HG02840 (cell line): ENCODE data around the gene TADA2B.

Experiments used
- ATAC-seq: cut with Tn5 transposase; IDR thresholded peaks from one replicate; pipeline ENCODE4 v1.9.1; 2021; ENCODE audit warnings: mild to moderate bottlenecking, moderate library complexity, moderate number of reproducible peaks; ENCODE audit not compliant: unreplicated experiment, low FRiP score

TADA2B gene, protein sequence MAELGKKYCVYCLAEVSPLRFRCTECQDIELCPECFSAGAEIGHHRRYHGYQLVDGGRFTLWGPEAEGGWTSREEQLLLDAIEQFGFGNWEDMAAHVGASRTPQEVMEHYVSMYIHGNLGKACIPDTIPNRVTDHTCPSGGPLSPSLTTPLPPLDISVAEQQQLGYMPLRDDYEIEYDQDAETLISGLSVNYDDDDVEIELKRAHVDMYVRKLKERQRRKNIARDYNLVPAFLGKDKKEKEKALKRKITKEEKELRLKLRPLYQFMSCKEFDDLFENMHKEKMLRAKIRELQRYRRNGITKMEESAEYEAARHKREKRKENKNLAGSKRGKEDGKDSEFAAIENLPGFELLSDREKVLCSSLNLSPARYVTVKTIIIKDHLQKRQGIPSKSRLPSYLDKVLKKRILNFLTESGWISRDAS

DNA sequence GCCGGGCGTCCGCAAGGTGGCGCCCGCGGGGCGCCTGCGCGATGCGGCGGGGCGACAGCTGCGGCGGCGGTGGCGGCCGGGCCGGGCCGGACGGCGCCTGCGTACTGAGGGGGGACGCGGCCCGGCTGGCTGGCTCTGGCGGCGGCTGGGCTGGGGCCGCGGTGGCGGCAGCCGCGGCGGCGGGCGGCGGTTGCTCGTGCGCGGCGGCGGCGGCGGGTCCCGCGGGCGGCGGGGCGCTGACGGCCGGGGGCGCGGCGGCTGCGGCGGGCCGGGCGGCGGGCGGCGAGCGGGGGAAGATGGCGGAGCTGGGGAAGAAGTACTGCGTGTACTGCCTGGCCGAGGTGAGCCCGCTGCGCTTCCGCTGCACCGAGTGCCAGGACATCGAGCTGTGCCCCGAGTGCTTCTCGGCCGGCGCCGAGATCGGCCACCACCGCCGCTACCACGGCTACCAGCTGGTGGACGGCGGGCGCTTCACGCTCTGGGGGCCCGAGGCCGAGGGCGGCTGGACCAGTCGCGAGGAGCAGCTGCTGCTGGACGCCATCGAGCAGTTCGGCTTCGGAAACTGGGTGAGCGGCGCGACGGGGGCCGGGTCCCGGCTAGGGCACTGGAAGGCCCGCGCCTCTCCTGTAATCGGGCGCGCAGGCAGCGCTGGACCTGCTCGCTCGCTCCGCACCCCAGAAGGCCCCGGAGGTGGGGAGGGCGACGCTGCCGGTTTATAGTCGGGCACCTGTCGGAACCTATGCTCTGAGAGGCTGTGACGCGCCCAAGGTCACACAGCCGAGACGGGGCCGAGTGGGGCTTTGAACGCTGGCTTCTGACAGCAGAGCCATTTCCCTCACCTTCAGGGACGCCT is at the start of gene TADA2B:
Gene TADA2B, plus strand, starts transcription at position 89 of the 853 bp plus-strand sequence. Its CDS starts 208 bp downstream, at position 297.
- ATAC-seq, result peak; percentile 25

- ATAC-seq, result no peak
Observed at GRCh38 chr4:6996481-6996880, 46.7 kb upstream of the TADA2B start.

DNA sequence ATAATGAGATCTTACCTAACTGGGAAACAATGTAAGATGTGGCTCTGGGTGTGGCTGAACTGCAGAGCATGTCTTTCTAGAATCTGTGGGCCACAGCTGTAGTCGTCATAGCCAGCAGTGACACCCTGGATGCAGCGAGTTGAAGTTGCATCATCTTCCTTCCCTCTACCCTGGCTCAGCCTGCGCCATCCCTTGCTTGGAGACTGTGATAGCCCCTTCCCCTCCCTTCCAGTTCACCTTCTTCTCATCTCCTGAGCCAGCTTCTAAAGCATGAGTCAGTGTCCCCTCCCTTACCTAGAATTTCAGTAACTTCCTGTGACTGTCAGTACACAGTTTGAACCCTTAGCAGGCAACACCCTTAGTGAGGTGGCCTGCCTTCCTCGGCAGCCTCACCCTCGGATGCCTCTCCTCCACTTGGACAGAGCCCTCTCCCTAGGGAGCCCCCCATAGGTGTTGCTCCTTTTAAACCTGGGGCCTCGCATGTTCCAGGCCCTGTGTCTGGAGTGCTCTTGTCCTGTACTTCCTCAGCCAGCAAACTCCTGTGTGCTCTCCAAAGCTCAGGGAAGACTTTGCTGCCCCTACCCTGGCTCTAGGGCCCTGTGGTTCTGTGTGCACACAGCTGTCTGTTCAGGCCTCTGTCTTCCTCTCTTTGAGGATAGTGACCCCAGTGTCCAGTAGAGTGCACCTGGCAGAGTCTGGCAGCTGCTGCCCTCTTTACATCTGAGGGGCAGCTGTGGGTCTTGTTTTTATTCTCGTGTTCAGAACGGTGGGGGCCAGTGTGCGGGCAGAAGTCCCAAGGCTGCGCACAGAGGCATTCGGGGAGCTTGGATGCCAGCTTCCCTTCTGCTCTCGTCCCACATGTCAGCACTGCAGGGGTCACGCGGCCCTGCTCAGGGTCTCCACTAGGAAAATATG is 43.7 kb upstream of the TADA2B start:
- no peak for ATAC-seq

- ATAC-seq, result no peak
Observed at GRCh38 chr4:7000421-7001176, 42.6 kb upstream of the TADA2B start.

GRCh38 chr4:7001271-7001670 is 41.9 kb upstream of the TADA2B start:
- no peak for ATAC-seq

- no peak for ATAC-seq
Observed at GRCh38 chr4:7002336-7002735, 40.8 kb upstream of the TADA2B start.

DNA sequence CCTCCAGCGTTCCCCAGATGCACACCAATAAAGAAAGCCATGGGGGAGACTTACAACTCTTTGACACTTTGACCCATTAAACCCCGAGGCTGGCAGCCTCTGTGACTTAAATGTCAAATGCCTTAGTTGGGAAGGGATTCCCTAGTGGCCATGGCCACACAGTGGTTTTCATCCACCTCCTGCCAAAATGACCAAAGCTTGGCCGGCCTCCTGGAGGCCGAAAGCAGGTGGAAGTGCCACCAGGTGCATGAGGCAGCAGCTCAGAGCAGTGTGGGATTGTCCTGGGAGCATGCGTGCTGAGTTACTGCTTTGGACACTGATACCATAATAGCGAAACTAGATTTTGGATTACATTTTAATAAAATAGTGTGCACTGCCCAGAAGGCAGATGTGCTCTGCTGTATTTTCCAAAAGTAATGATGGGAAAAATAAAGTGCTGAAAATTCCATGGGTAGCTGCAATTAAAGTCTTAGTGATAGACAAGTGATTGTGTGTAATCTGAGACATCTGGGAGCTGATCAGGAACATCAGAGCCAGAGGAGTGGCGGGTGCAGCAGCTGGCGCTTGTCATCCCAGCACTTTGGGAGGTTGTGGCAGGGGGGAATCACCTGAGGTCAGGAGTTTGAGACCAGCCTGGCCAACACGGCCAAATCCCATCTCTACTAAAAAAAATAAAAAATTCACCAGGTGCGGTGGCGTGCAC is 39.8 kb upstream of the TADA2B start:
- ATAC-seq, result no peak

GRCh38 chr4:7003879-7004240 is 39.3 kb upstream of the TADA2B start:
- ATAC-seq, result no peak

DNA sequence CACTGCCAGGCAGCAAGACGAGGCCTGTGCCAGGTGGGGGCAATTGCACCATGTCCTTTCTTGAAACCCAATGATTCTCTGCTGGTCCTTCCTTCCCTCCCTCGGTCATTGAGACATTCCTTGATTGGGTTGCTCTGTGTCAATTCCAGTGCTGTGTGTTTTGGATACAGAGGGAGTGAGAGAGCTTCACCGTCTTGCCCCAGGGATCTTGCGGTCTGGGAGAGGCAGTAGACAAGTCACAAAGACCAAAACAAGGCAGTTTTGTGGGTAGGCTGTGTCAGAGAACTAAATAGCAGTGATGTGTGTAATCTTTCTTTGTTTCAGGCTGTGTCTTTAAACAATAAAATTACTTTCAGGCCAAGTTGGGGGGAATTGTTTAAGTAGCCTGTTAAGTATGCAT is 38.8 kb upstream of the TADA2B start:
- no peak for ATAC-seq

- no peak for ATAC-seq
Observed at GRCh38 chr4:7005571-7005970, 37.6 kb upstream of the TADA2B start.

- no peak for ATAC-seq
Observed at GRCh38 chr4:7006411-7006810, 36.8 kb upstream of the TADA2B start.

DNA sequence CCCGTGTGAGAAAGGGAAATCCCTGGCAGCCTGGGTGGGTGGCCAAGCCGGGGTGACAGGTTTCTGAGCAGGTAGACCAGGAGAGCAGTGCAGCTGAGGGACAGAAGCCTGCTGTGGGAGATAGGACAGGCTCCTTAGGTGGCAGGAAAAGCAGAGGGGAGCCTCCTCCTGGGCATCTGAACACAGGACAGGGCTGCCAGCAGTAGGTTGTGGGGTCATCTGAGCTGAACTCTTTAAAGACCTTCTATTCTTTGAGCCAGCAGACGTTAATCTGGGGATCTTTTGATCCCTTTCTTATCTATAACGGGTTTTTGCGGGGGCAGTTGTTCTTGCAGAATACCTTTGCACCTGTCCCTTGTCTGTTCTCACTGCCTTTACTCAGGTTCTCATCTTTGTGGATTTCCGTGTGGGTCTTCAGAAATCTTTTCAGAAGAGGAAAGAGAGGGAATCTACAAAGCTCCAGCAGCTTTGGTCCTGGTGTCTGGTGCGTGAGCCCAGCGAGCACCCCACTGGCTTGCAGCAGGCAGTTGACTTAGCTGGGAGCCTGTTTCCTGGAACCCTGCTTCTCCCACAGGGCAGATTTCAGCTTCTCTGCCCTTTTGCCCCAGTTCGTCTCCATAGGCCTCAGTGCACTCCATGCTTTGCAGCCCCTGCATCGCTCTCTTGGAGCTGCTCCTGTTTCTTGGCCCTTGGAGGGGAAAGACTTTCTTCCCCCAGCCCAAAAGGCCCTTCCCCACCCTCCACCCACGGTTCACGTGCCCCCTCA is 35.8 kb upstream of the TADA2B start:
- ATAC-seq, result no peak

- no peak for ATAC-seq
Observed at GRCh38 chr4:7007944-7008343, 35.2 kb upstream of the TADA2B start.

- no peak for ATAC-seq
Observed at GRCh38 chr4:7009564-7009963, 33.6 kb upstream of the TADA2B start.

DNA sequence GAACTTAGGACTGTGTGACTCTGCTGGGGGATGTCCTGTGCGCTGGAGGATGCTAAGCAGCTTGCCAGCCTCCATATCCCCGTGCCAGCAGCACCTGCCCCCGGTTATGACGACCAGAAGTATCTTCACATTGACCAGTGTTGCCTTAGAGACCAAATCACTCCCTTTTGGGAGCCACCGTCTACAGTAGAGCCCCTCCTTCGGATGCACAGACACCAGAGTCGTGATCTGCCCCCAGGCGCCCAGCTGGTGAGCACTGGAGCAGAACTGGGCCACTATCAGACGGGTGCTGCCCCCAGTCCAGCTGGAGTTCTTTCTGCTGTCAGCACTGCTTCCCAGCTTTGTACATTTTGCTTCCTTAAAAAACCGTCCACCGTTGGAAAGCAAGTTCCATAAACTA is 30.0 kb upstream of the TADA2B start:
- no peak for ATAC-seq

DNA sequence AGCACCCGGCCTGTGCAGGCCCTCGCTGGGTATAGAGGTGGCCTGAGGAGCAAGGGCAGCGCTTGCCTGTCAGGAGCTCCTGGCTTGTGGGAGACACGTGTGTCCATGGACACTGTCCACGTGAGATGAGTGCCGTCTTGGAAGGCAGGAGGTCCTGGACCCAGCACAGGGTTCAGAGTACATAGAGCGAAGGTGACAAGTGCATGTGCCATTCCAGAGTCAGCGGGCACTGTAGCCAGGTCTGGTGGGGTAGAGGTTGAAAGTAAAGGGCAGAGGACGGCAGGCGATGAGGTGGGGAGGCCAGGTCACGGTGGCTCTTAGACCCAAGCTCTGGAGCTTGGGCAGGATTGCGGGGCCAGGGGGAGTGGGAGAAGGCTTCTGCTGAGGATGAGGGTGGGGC is 28.4 kb upstream of the TADA2B start:
- no peak for ATAC-seq

- no peak for ATAC-seq
Observed at GRCh38 chr4:7015383-7016035, 27.7 kb upstream of the TADA2B start.

GRCh38 chr4:7016086-7016485 is 27.1 kb upstream of the TADA2B start:
- no peak for ATAC-seq
